Endothelial cell of umbilical vein (primary cell): Measurements from ENCODE around the gene LSM7. TPM values are rescaled to one million over a fixed set of nuclear protein-coding genes. Genes with fewer than 3 reads are reported as not detected.

ENCODE experiments used
- BruUV-seq: library from RNA; stranded (reverse); fragments of 400-500 nt; replicated peaks from 2 replicates; lab custom pipeline; 2021; lab: Mats Ljungman, UMichigan
- CTCF ChIA-PET: fragments of 300-600, 350-600 bp; sonication (Branson Sonifier 250); formaldehyde crosslinking; loops from one replicate; lab custom pipeline; 2021; ENCODE audit warnings: antibody characterized with exemption, inconsistent platforms; lab: Charles Lee
- POLR2A ChIA-PET: fragments of 300-600, 350-600 bp; sonication (Branson Sonifier 250); formaldehyde crosslinking; loops from one replicate; lab custom pipeline; 2021; ENCODE audit warnings: antibody characterized with exemption, inconsistent platforms; lab: Charles Lee
- DNase-seq: peaks from one replicate; pipeline ENCODE4 v3.0.0-alpha.2; 2011; ENCODE audit warnings: low read depth, low spot score
- FAIRE-seq: peaks from 2 replicates; lab custom pipeline; 2011; peaks lifted over from hg19 to GRCh38; lab: Jason Lieb, UNC
- H2AFZ ChIP-seq: 2 replicates; pipeline ENCODE4 v1.6.0; 2012; ENCODE audit warnings: low read depth, low read length, control low read depth, inconsistent platforms
- H3K27ac ChIP-seq: 2 replicates; pipeline ENCODE4 v1.5.1; 2011; ENCODE audit warnings: low read depth, mild to moderate bottlenecking, control low read depth, low read length, moderate library complexity; ENCODE audit not compliant: insufficient read depth
- H3K27me3 ChIP-seq, 2 experiments: 2 replicates each; pipeline versions ENCODE4 v1.6.0 to v1.6.1; 2011; ENCODE audit warnings: low read length in 2 of 2, mixed read lengths in 1 of 2; ENCODE audit not compliant: control insufficient read depth in 2 of 2, insufficient read depth in 2 of 2
- H3K36me3 ChIP-seq, 2 experiments: 2 replicates in 1 of 2; 3 replicates in 1 of 2; pipeline ENCODE4 v1.5.1; 2011; ENCODE audit warnings: low read length in 2 of 2, mild to moderate bottlenecking in 1 of 2, moderate library complexity in 1 of 2; ENCODE audit not compliant: control insufficient read depth in 2 of 2, insufficient read depth in 2 of 2; ENCODE audit errors: extremely low read depth in 1 of 2
- H3K4me1 ChIP-seq: 3 replicates; pipeline ENCODE4 v1.5.1; 2011; ENCODE audit warnings: mild to moderate bottlenecking, low read length; ENCODE audit not compliant: control insufficient read depth, insufficient read depth; ENCODE audit errors: extremely low read depth
- H3K4me2 ChIP-seq: 2 replicates; pipeline ENCODE4 v1.6.1; 2011; ENCODE audit warnings: low read length, control low read depth, mixed read lengths; ENCODE audit not compliant: insufficient read depth
- H3K4me3 ChIP-seq, 3 experiments: fragments of 200-600 bp in 1 of 3; sonication (generic), shearing (Covaris generic) in 1 of 3; replicated peaks in 1 of 3; 2 replicates each; pipeline ENCODE4 v1.5.1; 2011 to 2016; ENCODE audit warnings: control low read depth in 3 of 3, low read length in 3 of 3, mild to moderate bottlenecking in 2 of 3, inconsistent platforms in 1 of 3, low read depth in 1 of 3, moderate library complexity in 1 of 3; ENCODE audit not compliant: insufficient read depth in 1 of 3
- H3K79me2 ChIP-seq: 2 replicates; pipeline ENCODE4 v1.6.0; 2012; ENCODE audit warnings: low read length, inconsistent platforms; ENCODE audit not compliant: control insufficient read depth, insufficient read depth
- H3K9ac ChIP-seq: replicated peaks from 2 replicates; pipeline ENCODE3; 2011; ENCODE audit warnings: low read length, control low read depth; ENCODE audit not compliant: insufficient read depth; ENCODE audit errors: extremely low read depth
- H3K9me1 ChIP-seq: replicated peaks from 3 replicates; pipeline ENCODE4 v1.6.0; 2011; ENCODE audit warnings: mild to moderate bottlenecking, low read length; ENCODE audit not compliant: control insufficient read depth, insufficient read depth; ENCODE audit errors: extremely low read depth
- H3K9me3 ChIP-seq: replicated peaks from 2 replicates; pipeline ENCODE4 v1.5.1; 2012; ENCODE audit warnings: low read length, inconsistent platforms; ENCODE audit not compliant: control insufficient read depth, insufficient read depth
- H4K20me1 ChIP-seq: replicated peaks from 2 replicates; pipeline ENCODE3; 2011; ENCODE audit warnings: mild to moderate bottlenecking, low read length; ENCODE audit not compliant: control insufficient read depth, insufficient read depth; ENCODE audit errors: extremely low read depth
- CTCF ChIP-seq, 2 donors: IDR thresholded peaks; 1 replicate in 1 of 2; 2 replicates in 1 of 2; pipeline ENCODE4 v1.5.1; 2011; ENCODE audit warnings: low read length in 2 of 2, mild to moderate bottlenecking in 2 of 2, moderate library complexity in 2 of 2, control low read depth in 1 of 2, inconsistent platforms in 1 of 2, low read depth in 1 of 2; ENCODE audit not compliant: insufficient read depth in 1 of 2; ENCODE audit errors: extremely low read depth in 1 of 2
- EZH2 ChIP-seq: IDR thresholded peaks from 2 replicates; pipeline ENCODE4 v1.6.1; 2012; ENCODE audit warnings: borderline replicate concordance, low read depth, mild to moderate bottlenecking, moderate library complexity, low read length, inconsistent platforms; ENCODE audit not compliant: severe bottlenecking
- FOS ChIP-seq: IDR thresholded peaks from 2 replicates; pipeline ENCODE4 v1.6.1; 2011; ENCODE audit warnings: mild to moderate bottlenecking, low read length, moderate library complexity, borderline replicate concordance; ENCODE audit not compliant: insufficient read depth
- GATA2 ChIP-seq: IDR thresholded peaks from 2 replicates; pipeline ENCODE4 v1.7.0; 2011; ENCODE audit warnings: low read depth, mild to moderate bottlenecking, moderate library complexity, mixed read lengths, low read length; ENCODE audit not compliant: insufficient read length, insufficient read depth
- JUN ChIP-seq: IDR thresholded peaks from 2 replicates; pipeline ENCODE4 v1.6.1; 2011; ENCODE audit warnings: borderline replicate concordance, low read depth; ENCODE audit not compliant: insufficient read length, insufficient read depth
- MAX ChIP-seq: IDR thresholded peaks from 2 replicates; pipeline ENCODE4 v1.6.1; 2011; ENCODE audit not compliant: insufficient read depth, insufficient read length
- MYC ChIP-seq: IDR thresholded peaks from one replicate; pipeline ENCODE4 v1.6.1; 2011; ENCODE audit warnings: mild to moderate bottlenecking, low read depth, low read length
- POLR2A ChIP-seq: IDR thresholded peaks from 2 replicates; pipeline ENCODE4 v1.6.1; 2012; ENCODE audit warnings: low read depth, mild to moderate bottlenecking, control low read depth, low read length
- POLR2AphosphoS5 ChIP-seq: IDR thresholded peaks from 2 replicates; pipeline ENCODE4 v1.6.1; 2012; ENCODE audit warnings: low read depth, mild to moderate bottlenecking, control low read depth, low read length, moderate library complexity; ENCODE audit not compliant: insufficient read depth
- dilution Hi-C: fragments of 300-500 bp; cut with MboI; formaldehyde crosslinking; loops from one replicate; pipeline ENCODE4 v1.15.0; 2019; ENCODE audit warnings: low sequenced_read_pairs; ENCODE audit not compliant: extremely low pct_ligation_motif_present
- intact Hi-C: fragments of 100-400 bp; cut with micrococcal nuclease; formaldehyde crosslinking; loops from one replicate; pipeline ENCODE4 v1.10.0; 2022
- polyA plus RNA-seq, 4 experiments: library from polyadenylated mRNA; depleted of rRNA in 3 of 4; stranded (reverse) in 3 of 4; unstranded in 1 of 4; fragments of >200 nt; gene quantifications; 2 replicates each; pipeline versions ENCODE4 v1.2.1 to v1.2.3, GENCODE V29; 2011 to 2012; ENCODE audit warnings: missing spikeins in 1 of 4
- total RNA-seq: library from RNA; stranded (reverse); gene quantifications from 2 replicates; pipeline ENCODE4 v1.2.3, GENCODE V29; 2021

LSM7 gene
- total and polyA plus RNA-seq, 2 donors (not counting 3 experiments of a cell fraction or from before 2014, with no cell fraction given) = 124 to 673 TPM

GRCh38 chr19:2334426-2334825, 6.0 kb upstream of the LSM7 start:
- Histone ChIP-seq H3K27ac (no peak overlapping the region), H3K4me1 (peaks cover 3% of the 10 kb centered on the region), H3K9me3 (no peaks in the 10 kb centered on the region), H2AFZ (no peak overlapping the region), H3K27me3 (no peaks in the 10 kb centered on the region), H3K36me3 (no peaks in the 10 kb centered on the region), H3K9ac (no peak overlapping the region), H3K4me3 (no peak overlapping the region), H4K20me1 (no peaks in the 10 kb centered on the region), H3K4me2 (no peak overlapping the region), H3K79me2 (peaks cover 21% of the 10 kb centered on the region), H3K9me1 (no peaks in the 10 kb centered on the region)
- no peak for DNase-seq
- POLR2A ChIA-PET = no interaction called here
- no peak for FAIRE-seq
- CTCF ChIA-PET = no interaction called here
- dilution Hi-C loops = no loop called here
- no peak for TF ChIP-seq JUN
- no peak for TF ChIP-seq MYC
- TF ChIP-seq FOS = no peak
- no peak for TF ChIP-seq POLR2A
- TF ChIP-seq EZH2 = no peak
- TF ChIP-seq CTCF (IDR thresholded peaks at IDR 0.05; ENCODE audit: extremely low read depth in 1 of 2, insufficient read depth in 1 of 2, low read depth in 1 of 2, low read length in 2 of 2) = no peak
- TF ChIP-seq GATA2 = no peak
- TF ChIP-seq MAX = no peak
- TF ChIP-seq POLR2AphosphoS5 = no peak
- BruUV-seq = no TSS peak
- intact Hi-C loops = no loop called here
